ENCODE measurements around the gene SOCS1.

Gene SOCS1

GRCh38 chr16:11250091-11250785 is 5.8 kb downstream of the SOCS1 start:
- H3K9me3 Mint-ChIP-seq = no peaks in the 10 kb centered on the region
- DNase-seq (ENCODE audit: low spot score) = no peak
- H3K36me3 Mint-ChIP-seq (ENCODE audit: low read depth) = peaks cover 73% of the 10 kb centered on the region
- peak overlapping the region; percentile 34 for H3K4me3 Mint-ChIP-seq
- peak overlapping the region; percentile 82 for H3K27ac Mint-ChIP-seq
- H3K27me3 Mint-ChIP-seq (ENCODE audit: low read depth) = no peaks in the 10 kb centered on the region
- peaks cover 44% of the 10 kb centered on the region for H3K4me1 Mint-ChIP-seq (ENCODE audit: low read depth)

GRCh38 chr16:11249233-11250061 is 6.6 kb downstream of the SOCS1 start:
- peaks cover 67% of the 10 kb centered on the region for H3K36me3 Mint-ChIP-seq (ENCODE audit: low read depth)
- DNase-seq (ENCODE audit: low spot score) = no peak
- no peaks in the 10 kb centered on the region for H3K27me3 Mint-ChIP-seq (ENCODE audit: low read depth)
- no peak overlapping the region for H3K4me3 Mint-ChIP-seq
- H3K27ac Mint-ChIP-seq = peak overlapping the region; percentile 65
- peaks cover 48% of the 10 kb centered on the region for H3K4me1 Mint-ChIP-seq (ENCODE audit: low read depth)
- H3K9me3 Mint-ChIP-seq = no peaks in the 10 kb centered on the region

- H3K27me3 Mint-ChIP-seq (ENCODE audit: low read depth) = no peaks in the 10 kb centered on the region
- peaks cover 49% of the 10 kb centered on the region for H3K4me1 Mint-ChIP-seq (ENCODE audit: low read depth)
- DNase-seq (ENCODE audit: low spot score) = no peak
- peaks cover 55% of the 10 kb centered on the region for H3K36me3 Mint-ChIP-seq (ENCODE audit: low read depth)
- no peak overlapping the region for H3K4me3 Mint-ChIP-seq
- peak overlapping the region; percentile 49 for H3K27ac Mint-ChIP-seq
- H3K9me3 Mint-ChIP-seq = no peaks in the 10 kb centered on the region
These were observed 7.9 kb downstream of the SOCS1 start for GRCh38 chr16:11248133-11248532.

- peaks cover 36% of the 10 kb centered on the region for H3K36me3 Mint-ChIP-seq (ENCODE audit: low read depth)
- H3K27ac Mint-ChIP-seq = no peak overlapping the region
- no peak overlapping the region for H3K4me3 Mint-ChIP-seq
- H3K4me1 Mint-ChIP-seq (ENCODE audit: low read depth) = peaks cover 34% of the 10 kb centered on the region
- no peaks in the 10 kb centered on the region for H3K27me3 Mint-ChIP-seq (ENCODE audit: low read depth)
- DNase-seq (ENCODE audit: low spot score) = no peak
- H3K9me3 Mint-ChIP-seq = no peaks in the 10 kb centered on the region
These were observed 10.0 kb downstream of the SOCS1 start for GRCh38 chr16:11245988-11246387.

GRCh38 chr16:11245222-11245737 is 10.7 kb downstream of the SOCS1 start:
- no peaks in the 10 kb centered on the region for H3K9me3 Mint-ChIP-seq
- H3K27ac Mint-ChIP-seq = peak overlapping the region; percentile 56
- no peaks in the 10 kb centered on the region for H3K27me3 Mint-ChIP-seq (ENCODE audit: low read depth)
- peaks cover 29% of the 10 kb centered on the region for H3K4me1 Mint-ChIP-seq (ENCODE audit: low read depth)
- no peak for DNase-seq (ENCODE audit: low spot score)
- no peak overlapping the region for H3K4me3 Mint-ChIP-seq
- H3K36me3 Mint-ChIP-seq (ENCODE audit: low read depth) = peaks cover 29% of the 10 kb centered on the region

GRCh38 chr16:11242658-11243057 is 13.3 kb downstream of the SOCS1 start:
- H3K36me3 Mint-ChIP-seq (ENCODE audit: low read depth) = peaks cover 8% of the 10 kb centered on the region
- H3K4me1 Mint-ChIP-seq (ENCODE audit: low read depth) = peaks cover 22% of the 10 kb centered on the region
- H3K4me3 Mint-ChIP-seq = no peak overlapping the region
- H3K9me3 Mint-ChIP-seq = no peaks in the 10 kb centered on the region
- no peaks in the 10 kb centered on the region for H3K27me3 Mint-ChIP-seq (ENCODE audit: low read depth)
- DNase-seq (ENCODE audit: low spot score) = no peak
- H3K27ac Mint-ChIP-seq = no peak overlapping the region

GRCh38 chr16:11241480-11242204 is 14.4 kb downstream of the SOCS1 start:
- no peak for DNase-seq (ENCODE audit: low spot score)
- Mint-ChIP-seq H3K36me3 (ENCODE audit: low read depth) (peaks cover 3% of the 10 kb centered on the region), H3K4me1 (ENCODE audit: low read depth) (peaks cover 26% of the 10 kb centered on the region), H3K9me3 (no peaks in the 10 kb centered on the region), H3K4me3 (no peak overlapping the region), H3K27ac (no peak overlapping the region), H3K27me3 (ENCODE audit: low read depth) (no peaks in the 10 kb centered on the region)

- Mint-ChIP-seq H3K9me3 (no peaks in the 10 kb centered on the region), H3K4me1 (ENCODE audit: low read depth) (peaks cover 24% of the 10 kb centered on the region), H3K36me3 (ENCODE audit: low read depth) (peaks cover 3% of the 10 kb centered on the region), H3K27me3 (ENCODE audit: low read depth) (no peaks in the 10 kb centered on the region), H3K4me3 (peak overlapping the region; percentile 60), H3K27ac (peak overlapping the region; percentile 82)
- no peak for DNase-seq (ENCODE audit: low spot score)
These were observed 15.1 kb downstream of the SOCS1 start for GRCh38 chr16:11240636-11241473.

- Mint-ChIP-seq H3K36me3 (ENCODE audit: low read depth) (no peaks in the 10 kb centered on the region), H3K27ac (peak overlapping the region; percentile 82), H3K4me3 (peak overlapping the region; percentile 60), H3K27me3 (ENCODE audit: low read depth) (no peaks in the 10 kb centered on the region), H3K4me1 (ENCODE audit: low read depth) (peaks cover 24% of the 10 kb centered on the region), H3K9me3 (no peaks in the 10 kb centered on the region)
- no peak for DNase-seq (ENCODE audit: low spot score)
These were observed 16.1 kb downstream of the SOCS1 start for GRCh38 chr16:11239644-11240632.

GRCh38 chr16:11238272-11239202 is 17.5 kb downstream of the SOCS1 start:
- Mint-ChIP-seq H3K4me1 (ENCODE audit: low read depth) (peaks cover 34% of the 10 kb centered on the region), H3K36me3 (ENCODE audit: low read depth) (no peaks in the 10 kb centered on the region), H3K4me3 (no peak overlapping the region), H3K27ac (peak overlapping the region; percentile 27), H3K9me3 (no peaks in the 10 kb centered on the region), H3K27me3 (ENCODE audit: low read depth) (no peaks in the 10 kb centered on the region)
- no peak for DNase-seq (ENCODE audit: low spot score)

GRCh38 chr16:11236461-11237254 is 19.3 kb downstream of the SOCS1 start:
- Mint-ChIP-seq H3K36me3 (ENCODE audit: low read depth) (no peaks in the 10 kb centered on the region), H3K27me3 (ENCODE audit: low read depth) (no peaks in the 10 kb centered on the region), H3K4me1 (ENCODE audit: low read depth) (peaks cover 50% of the 10 kb centered on the region), H3K4me3 (no peak overlapping the region), H3K27ac (peak overlapping the region; percentile 64), H3K9me3 (no peaks in the 10 kb centered on the region)
- DNase-seq (ENCODE audit: low spot score) = no peak
